Activated CD8-positive, alpha-beta memory T cell treated with anti-CD3 and anti-CD28 coated beads for 1 hour (primary cell): ENCODE data around the gene USP9Y.
A peak's percentile ranks its signal among the peaks of the same experiment; 100 is the strongest.

Source experiments
- DNase-seq, 2 donors: peaks; one replicate each; pipeline ENCODE4 v3.0.0-alpha.2; 2020; ENCODE audit warnings: low read depth in 1 of 2; ENCODE audit errors: extremely low read depth in 1 of 2

The USP9Y gene

GRCh38 chrY:12752856-12753255 lies 51.8 kb downstream of the USP9Y start:
- no peak for DNase-seq

DNA sequence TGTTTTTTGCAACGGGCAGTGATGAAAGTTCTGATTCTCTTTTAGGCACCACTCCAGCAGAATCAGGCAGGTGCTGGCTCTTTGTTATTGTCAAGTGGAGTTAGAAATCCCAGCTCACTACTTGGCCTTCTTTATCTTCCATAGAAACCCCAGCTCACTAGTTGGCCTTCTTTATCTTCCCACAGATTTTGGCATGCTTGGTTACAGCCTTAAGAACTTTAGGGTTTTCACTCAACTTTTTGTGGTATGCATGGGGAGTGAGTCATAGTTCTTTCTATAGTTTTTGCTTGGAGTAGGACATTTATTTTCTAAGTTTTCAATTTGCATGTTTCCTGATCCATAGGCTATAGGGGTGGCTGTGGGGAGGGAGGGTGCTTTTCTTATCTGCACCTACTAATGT lies 55.0 kb downstream of the USP9Y start:
- no peak for DNase-seq

DNA sequence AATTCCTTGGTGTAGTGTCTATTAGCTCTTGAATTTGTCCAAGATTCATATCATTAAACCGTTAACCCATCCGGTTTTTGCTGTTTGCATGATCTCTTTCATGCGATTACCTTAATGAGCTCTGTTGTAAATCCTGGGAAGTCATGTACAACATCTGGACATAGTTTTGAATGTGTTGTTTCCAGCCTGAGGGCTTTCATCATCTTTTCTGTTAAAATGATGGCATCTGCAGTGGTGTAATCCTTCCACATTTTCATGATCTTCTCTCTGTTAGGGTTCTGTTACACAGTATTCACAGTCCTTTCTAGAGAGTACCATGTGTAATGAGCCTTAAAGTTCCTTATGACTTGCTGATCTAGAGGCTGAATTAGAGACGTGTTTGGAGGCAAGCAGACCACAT lies 64.9 kb downstream of the USP9Y start:
- no peak for DNase-seq

- no peak for DNase-seq
Observed at GRCh38 chrY:12784521-12784920, 83.5 kb downstream of the USP9Y start.

DNA sequence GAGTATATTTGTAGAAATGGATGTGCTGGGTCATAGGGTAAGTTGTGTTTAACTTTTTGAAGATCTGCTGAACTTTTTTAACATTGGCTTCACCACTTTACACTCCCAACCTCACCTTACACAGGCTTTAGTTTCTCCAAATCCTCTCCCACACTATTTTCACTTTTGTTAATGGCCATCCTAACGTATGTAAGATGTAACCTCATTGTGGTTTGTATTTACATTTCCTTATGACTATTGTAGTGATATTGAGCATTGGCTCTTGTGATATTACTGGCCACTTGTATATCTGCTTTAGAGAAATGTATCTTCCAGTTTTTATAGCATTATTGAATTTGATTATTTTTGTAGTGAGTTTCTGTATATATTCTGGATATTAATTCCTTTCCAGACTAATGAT lies 93.0 kb downstream of the USP9Y start:
- no peak for DNase-seq

DNA sequence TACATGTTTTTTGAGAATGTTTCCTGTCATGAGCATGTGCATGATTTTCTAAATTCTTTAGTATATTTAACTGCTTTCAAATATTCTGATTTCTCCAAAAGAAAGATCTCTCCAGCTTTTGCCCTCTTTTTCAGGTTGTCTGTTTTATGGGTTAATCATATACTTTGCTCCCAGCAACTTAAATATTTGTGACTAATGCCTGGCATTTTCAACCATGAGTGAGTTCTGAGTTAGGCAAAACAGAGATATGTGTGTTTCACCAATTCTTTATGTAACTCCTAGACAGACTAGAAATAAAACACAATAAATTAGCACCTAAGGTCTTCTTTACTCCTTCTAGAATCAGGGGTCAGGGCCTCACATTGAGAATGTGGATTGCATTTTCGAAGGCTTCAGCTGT lies 107.0 kb downstream of the USP9Y start:
- no peak for DNase-seq

GRCh38 chrY:12809034-12809433 lies 108.0 kb downstream of the USP9Y start:
- DNase-seq = no peak

- no peak for DNase-seq
Observed at GRCh38 chrY:12823408-12823807, 122.4 kb downstream of the USP9Y start.

GRCh38 chrY:12826791-12827190 lies 125.8 kb downstream of the USP9Y start:
- no peak for DNase-seq

- DNase-seq = no peak
Observed at GRCh38 chrY:12833284-12833683, 132.3 kb downstream of the USP9Y start.

- DNase-seq = no peak
Observed at GRCh38 chrY:12837550-12837949, 136.5 kb downstream of the USP9Y start.

DNA sequence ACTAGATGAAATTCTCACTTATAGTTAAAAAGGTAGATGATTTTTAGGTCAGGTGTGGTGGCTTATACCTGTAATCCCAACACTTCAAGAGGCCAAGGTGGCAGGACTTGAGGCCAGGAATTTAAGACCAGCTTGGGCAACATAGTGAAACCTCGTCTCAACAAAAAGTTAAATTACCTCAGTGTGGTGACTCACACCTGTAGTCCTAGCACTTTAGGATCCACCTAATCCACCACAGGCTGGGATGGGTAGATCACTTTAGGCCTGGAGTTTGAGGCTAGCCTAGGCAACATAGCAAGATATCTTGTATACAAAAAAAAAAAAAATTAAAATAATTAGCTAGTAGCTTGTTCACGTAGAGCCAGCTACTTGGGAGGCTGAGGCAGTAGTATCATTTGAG lies 140.3 kb downstream of the USP9Y start:
- no peak for DNase-seq

DNA sequence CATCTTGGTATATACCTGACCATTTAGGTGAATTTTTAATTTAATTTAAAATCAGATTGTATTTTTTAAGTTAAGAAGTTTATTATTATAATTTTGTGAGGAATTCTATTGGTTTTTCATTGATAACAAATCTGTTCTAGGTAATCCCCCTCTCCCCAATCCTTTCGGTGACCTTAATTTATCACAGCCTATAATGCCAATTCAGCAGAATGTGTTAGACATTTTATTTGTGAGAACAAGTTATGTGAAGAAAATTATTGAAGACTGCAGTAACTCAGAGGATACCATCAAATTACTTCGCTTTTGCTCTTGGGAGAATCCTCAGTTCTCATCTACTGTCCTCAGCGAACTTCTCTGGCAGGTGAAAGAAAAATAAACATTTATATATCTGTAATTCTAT lies 145.8 kb downstream of the USP9Y start:
- no peak for DNase-seq

- no peak for DNase-seq
Observed at GRCh38 chrY:12855791-12856275, 154.8 kb downstream of the USP9Y start.

GRCh38 chrY:12867960-12868359 lies 166.9 kb downstream of the USP9Y start:
- DNase-seq = no peak

DNA sequence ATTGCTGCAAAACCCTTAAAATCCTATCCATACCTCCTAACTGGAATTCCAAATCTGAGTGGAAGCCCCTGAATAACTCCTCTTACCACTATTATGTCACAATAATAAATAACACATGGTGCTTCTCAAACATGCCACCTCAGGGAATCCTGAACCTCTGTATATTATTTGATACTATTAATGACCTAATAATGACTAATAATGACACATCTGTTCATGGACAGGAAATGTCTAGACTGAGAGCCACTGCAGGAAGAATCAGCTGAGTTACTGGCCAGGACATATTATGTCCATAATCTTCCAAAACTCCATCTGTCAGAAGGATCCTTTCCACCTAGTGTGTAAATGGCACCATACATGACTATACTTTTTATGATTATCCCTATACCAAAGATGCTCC lies 195.9 kb downstream of the USP9Y start:
- DNase-seq = no peak

GRCh38 chrY:12898604-12899003 lies 197.6 kb downstream of the USP9Y start:
- DNase-seq = no peak

DNA sequence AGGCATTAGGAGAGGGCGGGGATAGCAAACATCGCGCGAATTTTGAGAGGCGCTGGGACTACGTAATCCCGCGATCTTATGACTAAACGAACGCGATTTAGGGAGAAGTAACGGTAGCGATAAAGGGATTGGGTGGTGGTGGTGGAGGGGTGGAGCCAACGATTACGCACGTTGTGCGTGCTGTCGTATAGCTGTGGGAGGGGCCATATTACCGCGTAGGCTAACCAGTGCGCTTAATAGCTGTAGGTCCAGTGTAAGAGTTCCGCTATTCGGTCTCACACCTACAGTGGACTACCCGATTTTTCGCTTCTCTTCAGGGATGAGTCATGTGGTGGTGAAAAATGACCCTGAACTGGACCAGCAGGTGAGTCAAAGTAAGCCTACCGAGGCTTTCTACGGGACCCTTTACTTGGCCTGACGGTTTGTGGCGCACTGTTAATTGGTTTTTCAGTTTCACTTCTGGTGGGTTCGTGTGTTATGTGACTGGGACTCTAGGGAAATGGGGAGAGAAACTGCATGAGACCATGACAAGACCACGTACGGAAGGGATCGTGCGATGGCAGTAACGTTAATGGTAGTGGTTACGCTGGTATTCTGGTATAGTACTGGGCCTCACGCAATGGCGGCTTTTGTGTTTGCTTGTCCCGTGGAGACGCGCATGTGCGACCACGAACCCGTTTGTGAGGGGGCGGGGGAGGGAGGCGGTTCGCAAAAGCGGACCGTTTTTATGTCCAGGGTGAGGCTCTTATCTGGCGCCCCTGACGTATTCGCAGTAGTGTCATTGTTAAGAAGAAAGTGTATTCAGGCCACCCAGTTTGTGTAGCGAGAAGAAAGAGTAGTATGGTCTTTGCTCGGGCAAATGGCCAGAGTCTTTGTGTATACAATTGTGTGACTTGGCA lies 203.8 kb downstream of the USP9Y start, which contains the start of gene DDX3Y:
TSS of gene DDX3Y (plus strand) at position 251 of the 899 bp plus-strand sequence. CDS start at position 320, 69 bp downstream.
- DNase-seq = peak in 1 of 2 donors; percentile 60

GRCh38 chrY:12905517-12905872 lies 204.5 kb downstream of the USP9Y start:
- DNase-seq = peak in 1 of 2 donors; percentile 43

- DNase-seq = no peak
Observed at GRCh38 chrY:12905895-12906294, 204.9 kb downstream of the USP9Y start.
